Measurements from ENCODE around the gene TCP11L2. TPM values are rescaled to one million over a fixed set of nuclear protein-coding genes. Genes with fewer than 3 reads are reported as not detected.
A peak's percentile ranks its signal among the peaks of the same experiment; 100 is the strongest.

TCP11L2 gene
- total and polyA plus RNA-seq, 9 of the 15 experiments (the other 6 are each of a cell fraction or from before 2014, with no cell fraction given): 0.39 to 4.5 (median 1.3) TPM

- TF ChIP-seq CTCF (IDR thresholded peaks at IDR 0.05 in 2 of 3, conservative IDR thresholded peaks at IDR 0.05 in 1 of 3; ENCODE audit: insufficient read depth in 2 of 3, low read depth in 1 of 3, low read length in 3 of 3) (peak; percentile 79 to 92 (median 90)), POLR3A (IDR thresholded peaks at IDR 0.05; ENCODE audit: borderline replicate concordance, extremely low read depth, insufficient read depth, insufficient read length) (no peak), THRAP3 (IDR thresholded peaks at IDR 0.05; ENCODE audit: borderline replicate concordance) (no peak), IRF9 (tag; IDR thresholded peaks at IDR 0.05) (no peak), HMGN3 (IDR thresholded peaks at IDR 0.05; ENCODE audit: borderline replicate concordance, extremely low read depth, insufficient read length, low read depth, low read length) (peak; percentile 52), HMG20A (CRISPR knock-in tag; conservative IDR thresholded peaks at IDR 0.05) (no peak), RCOR1 (IDR thresholded peaks at IDR 0.05; ENCODE audit: borderline replicate concordance in 1 of 2, low read depth in 2 of 2, low read length in 2 of 2) (peak; percentile 52 to 69; a peak in 3 of 4 replicates), ZNF609 (CRISPR knock-in tag; IDR thresholded peaks at IDR 0.05; ENCODE audit: borderline replicate concordance) (no peak), TRIM24 (IDR thresholded peaks at IDR 0.05) (peak in 1 of 2 experiments; percentile 97; a peak in 2 of 4 replicates), ZEB2 (IDR thresholded peaks at IDR 0.05) (peak; percentile 93), NR1H2 (CRISPR knock-in tag; IDR thresholded peaks at IDR 0.05) (no peak; the same call in 1 of the 2 replicates), TARDBP (IDR thresholded peaks at IDR 0.05) (0 out of 2 replicates have a peak, but pooled peaks have one; percentile 67), SAFB (IDR thresholded peaks at IDR 0.05; ENCODE audit: borderline replicate concordance, low read depth, low read length) (no peak), BCOR (IDR thresholded peaks at IDR 0.05) (peak; percentile 44; the same call in 1 of the 2 replicates)
- TF ChIP-seq, protein P1, sequence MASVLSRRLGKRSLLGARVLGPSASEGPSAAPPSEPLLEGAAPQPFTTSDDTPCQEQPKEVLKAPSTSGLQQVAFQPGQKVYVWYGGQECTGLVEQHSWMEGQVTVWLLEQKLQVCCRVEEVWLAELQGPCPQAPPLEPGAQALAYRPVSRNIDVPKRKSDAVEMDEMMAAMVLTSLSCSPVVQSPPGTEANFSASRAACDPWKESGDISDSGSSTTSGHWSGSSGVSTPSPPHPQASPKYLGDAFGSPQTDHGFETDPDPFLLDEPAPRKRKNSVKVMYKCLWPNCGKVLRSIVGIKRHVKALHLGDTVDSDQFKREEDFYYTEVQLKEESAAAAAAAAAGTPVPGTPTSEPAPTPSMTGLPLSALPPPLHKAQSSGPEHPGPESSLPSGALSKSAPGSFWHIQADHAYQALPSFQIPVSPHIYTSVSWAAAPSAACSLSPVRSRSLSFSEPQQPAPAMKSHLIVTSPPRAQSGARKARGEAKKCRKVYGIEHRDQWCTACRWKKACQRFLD (CRISPR knock-in tag; IDR thresholded peaks at IDR 0.05): peak; percentile 58; the same call in 1 of the 2 replicates
Measured at GRCh38 chr12:106357549-106358395, 55.2 kb downstream of the TCP11L2 start, which contains the start of gene POLR3B (continued).
